ENCODE data around the gene MEAF6.

DNA sequence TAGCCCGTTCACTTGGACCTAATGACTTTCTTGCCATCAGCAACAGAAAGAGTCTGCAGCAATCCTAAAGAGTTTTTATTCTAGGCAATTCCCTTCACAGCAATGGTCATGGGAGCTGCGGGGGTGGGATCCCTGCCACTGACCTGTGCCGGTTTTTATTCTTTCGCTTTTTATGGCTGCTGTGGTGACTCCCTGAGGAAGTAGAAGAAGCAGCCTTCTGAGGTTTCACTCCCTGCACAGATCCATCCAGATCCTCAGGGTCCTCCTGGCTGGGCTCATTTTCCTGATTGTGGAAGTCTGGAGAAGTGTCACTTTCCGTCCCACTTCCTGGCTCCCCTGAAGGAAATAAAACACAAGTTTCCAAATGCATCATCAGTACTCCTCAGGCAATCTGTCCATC lies 12.9 kb downstream of the MEAF6 start:
- TF ChIP-seq CTCF (conservative IDR thresholded peaks at IDR 0.05 in 1 of 2, IDR thresholded peaks at IDR 0.05 in 1 of 2; ENCODE audit: extremely low read depth in 1 of 2, insufficient read depth in 1 of 2, low read depth in 1 of 2, low read length in 2 of 2) = no peak
- TF ChIP-seq EZH2 (IDR thresholded peaks at IDR 0.05; ENCODE audit: borderline replicate concordance, low read length) = no peak

Measured in mammary epithelial cell (primary cell).